ENCODE measurements around the gene CORIN.
"Not testable (repeated sequence)": the region's sequence is repeated elsewhere in the genome, so short reads cannot be mapped to it uniquely, and the experiment has no call there.

Gene CORIN

DNA sequence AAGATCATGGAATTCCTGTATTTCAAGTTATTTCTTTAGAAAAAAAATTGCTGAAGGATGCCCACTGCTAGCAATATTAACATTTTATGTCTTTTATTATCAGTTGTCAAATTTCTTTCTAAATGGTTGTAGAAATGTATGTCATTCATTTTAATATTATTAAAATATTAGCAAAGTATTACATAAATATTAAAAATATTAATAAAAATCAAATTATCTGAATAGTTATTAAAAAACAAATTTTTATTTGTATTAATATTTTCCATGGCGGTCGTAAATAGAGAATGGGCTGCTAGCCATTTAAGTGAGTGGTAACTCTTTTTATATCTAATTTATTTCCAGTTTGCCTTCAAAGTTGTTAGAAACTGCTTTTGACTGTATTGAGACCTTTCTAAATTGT lies 280.6 kb downstream of the CORIN start:
- peaks cover 5% of the 10 kb centered on the region for H3K36me3 ChIP-seq
- no peak overlapping the region for H3K27ac ChIP-seq
- H3K4me1 ChIP-seq (ENCODE audit: control insufficient read depth in 1 of 2, insufficient read depth in 1 of 2, low read depth in 1 of 2, low read length in 1 of 2), result no peaks in the 10 kb centered on the region
- no peaks in the 10 kb centered on the region for H3K27me3 ChIP-seq
- TF ChIP-seq, protein P1, sequence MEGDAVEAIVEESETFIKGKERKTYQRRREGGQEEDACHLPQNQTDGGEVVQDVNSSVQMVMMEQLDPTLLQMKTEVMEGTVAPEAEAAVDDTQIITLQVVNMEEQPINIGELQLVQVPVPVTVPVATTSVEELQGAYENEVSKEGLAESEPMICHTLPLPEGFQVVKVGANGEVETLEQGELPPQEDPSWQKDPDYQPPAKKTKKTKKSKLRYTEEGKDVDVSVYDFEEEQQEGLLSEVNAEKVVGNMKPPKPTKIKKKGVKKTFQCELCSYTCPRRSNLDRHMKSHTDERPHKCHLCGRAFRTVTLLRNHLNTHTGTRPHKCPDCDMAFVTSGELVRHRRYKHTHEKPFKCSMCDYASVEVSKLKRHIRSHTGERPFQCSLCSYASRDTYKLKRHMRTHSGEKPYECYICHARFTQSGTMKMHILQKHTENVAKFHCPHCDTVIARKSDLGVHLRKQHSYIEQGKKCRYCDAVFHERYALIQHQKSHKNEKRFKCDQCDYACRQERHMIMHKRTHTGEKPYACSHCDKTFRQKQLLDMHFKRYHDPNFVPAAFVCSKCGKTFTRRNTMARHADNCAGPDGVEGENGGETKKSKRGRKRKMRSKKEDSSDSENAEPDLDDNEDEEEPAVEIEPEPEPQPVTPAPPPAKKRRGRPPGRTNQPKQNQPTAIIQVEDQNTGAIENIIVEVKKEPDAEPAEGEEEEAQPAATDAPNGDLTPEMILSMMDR (IDR thresholded peaks at IDR 0.05), result no peak
- H3K9me3 ChIP-seq, result no peaks in the 10 kb centered on the region
- H3K4me3 ChIP-seq (ENCODE audit: low read depth in 1 of 2, low read length in 1 of 2), result no peak overlapping the region

DNA sequence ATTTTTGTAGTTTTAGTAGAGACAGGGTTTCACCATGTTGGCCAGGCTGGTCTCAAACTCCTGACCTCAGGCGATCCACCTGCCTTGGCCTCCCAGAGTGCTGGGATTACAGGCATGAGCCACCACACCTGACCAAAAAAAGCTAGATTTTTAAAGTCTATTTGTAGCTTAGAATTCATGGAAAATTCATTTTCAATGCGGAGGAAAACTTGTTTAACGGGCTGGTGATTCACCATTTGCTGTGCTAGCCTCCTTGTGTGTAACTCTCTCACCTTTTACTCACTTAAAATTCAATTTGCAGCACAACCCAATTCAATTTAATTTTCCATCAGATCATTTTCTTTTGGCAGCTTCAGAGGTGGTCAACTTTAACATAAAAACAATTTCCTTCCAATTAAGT lies 281.9 kb downstream of the CORIN start:
- H3K36me3 ChIP-seq; H3K4me3 ChIP-seq (ENCODE audit: low read depth in 1 of 2, low read length in 1 of 2); H3K4me1 ChIP-seq (ENCODE audit: control insufficient read depth in 1 of 2, insufficient read depth in 1 of 2, low read depth in 1 of 2, low read length in 1 of 2); H3K9me3 ChIP-seq; H3K27ac ChIP-seq; H3K27me3 ChIP-seq: not testable (repeated sequence)

DNA sequence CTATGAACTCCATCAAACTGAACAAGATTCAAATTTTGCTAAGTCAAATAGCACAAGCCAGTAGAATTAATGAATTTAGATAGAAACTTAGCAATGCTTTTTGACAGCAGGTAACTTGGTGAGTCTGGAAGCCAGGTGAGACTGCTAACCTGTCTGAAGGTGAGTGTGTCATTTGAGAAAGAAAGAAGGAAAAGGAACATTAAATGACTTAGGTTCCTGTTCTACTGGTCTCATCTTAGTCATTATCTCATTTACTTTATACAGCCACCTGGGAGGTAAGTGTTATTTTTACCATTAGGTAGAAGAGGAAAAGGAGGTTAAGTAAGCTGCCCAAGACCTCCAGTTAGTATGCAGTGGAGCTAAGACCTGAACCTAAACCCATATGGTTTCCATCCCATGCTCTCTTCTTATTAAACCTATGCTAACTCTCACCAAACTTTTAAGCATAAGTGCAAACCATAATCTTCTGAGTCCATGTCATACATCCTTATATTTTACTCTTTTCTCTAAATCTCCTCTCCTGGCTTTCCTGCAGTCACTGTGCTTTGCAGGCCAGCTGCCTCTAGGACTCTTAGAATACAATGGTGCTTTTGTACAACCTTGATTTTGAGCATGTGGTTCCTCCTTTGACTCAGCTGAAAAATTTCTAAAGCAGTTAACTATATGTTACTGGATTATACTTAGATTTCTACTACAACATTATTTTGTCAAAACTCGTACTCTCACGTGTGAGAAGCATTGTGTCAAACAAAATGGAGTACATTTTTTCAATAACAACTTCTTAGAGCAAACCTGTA lies 284.3 kb downstream of the CORIN start:
- Histone ChIP-seq H3K4me1 (ENCODE audit: control insufficient read depth in 1 of 2, insufficient read depth in 1 of 2, low read depth in 1 of 2, low read length in 1 of 2) (no peaks in the 10 kb centered on the region), H3K36me3 (peaks cover 5% of the 10 kb centered on the region), H3K27ac (no peak overlapping the region)

DNA sequence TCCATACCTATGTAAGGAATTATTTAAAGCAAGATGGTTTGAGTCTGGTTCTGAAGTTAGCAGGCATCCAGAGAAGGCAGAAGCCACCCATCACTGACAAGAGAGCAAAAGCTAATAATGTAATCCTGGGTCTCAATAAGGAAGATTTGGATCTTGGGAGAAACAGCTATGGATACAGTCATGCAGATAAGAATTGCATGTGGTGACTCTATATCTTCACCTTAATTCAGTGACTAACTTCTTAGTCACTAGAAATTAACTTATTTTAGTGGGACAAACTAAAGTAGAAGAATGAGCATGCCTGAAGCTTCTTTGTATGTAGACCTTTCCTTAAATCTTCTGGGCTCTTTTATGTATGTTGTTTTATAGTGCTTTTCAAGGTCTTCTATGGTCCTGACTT lies 286.2 kb downstream of the CORIN start:
- TF ChIP-seq, protein P1 (IDR thresholded peaks at IDR 0.05), result no peak
- Histone ChIP-seq H3K9me3 (no peaks in the 10 kb centered on the region), H3K4me1 (ENCODE audit: control insufficient read depth in 1 of 2, insufficient read depth in 1 of 2, low read depth in 1 of 2, low read length in 1 of 2) (no peaks in the 10 kb centered on the region), H3K36me3 (no peaks in the 10 kb centered on the region), H3K4me3 (ENCODE audit: low read depth in 1 of 2, low read length in 1 of 2) (no peak overlapping the region), H3K27ac (no peak overlapping the region), H3K27me3 (no peaks in the 10 kb centered on the region)

More for the DNA sequence above, 284.3 kb downstream of the CORIN start:
- TF ChIP-seq, protein P1 (IDR thresholded peaks at IDR 0.05), result no peak
- Histone ChIP-seq H3K4me3 (ENCODE audit: low read depth in 1 of 2, low read length in 1 of 2) (no peak overlapping the region), H3K27me3 (no peaks in the 10 kb centered on the region), H3K9me3 (no peaks in the 10 kb centered on the region)

DNA sequence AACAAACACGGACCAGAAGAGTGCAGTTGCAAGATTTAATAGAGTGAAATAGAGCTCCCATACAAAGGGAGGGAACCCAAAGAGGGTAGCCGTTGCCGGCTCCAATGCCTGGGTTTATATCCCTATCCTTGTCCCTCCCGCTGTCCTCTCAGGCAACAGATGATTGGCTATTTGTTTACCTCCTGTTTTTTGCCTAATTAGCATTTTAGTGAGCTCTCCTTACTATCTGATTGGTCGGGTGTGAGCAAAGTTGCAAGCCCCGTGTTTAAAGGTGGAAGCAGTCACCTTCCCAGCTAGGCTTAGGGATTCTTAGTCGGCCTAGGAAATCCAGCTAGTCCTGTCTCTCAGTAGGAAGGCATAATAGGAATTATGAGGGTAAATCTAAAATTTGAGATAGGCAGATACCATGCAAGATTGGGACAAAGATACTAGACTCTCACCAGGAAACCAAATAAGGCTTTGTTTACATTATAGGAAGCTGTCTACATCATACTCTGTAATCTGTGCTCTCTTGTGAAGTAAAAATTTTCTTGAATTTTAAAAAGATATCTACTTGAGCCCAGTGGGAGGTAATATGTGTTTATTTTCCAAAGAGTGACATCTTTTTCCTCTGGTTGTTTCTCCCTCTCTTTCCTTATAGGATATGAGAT lies 286.8 kb downstream of the CORIN start:
- Histone ChIP-seq H3K36me3 (no peaks in the 10 kb centered on the region), H3K27ac (no peak overlapping the region), H3K9me3 (no peaks in the 10 kb centered on the region), H3K4me3 (ENCODE audit: low read depth in 1 of 2, low read length in 1 of 2) (no peak overlapping the region), H3K4me1 (ENCODE audit: control insufficient read depth in 1 of 2, insufficient read depth in 1 of 2, low read depth in 1 of 2, low read length in 1 of 2) (no peaks in the 10 kb centered on the region), H3K27me3 (no peaks in the 10 kb centered on the region)
- TF ChIP-seq, protein P1 (IDR thresholded peaks at IDR 0.05), result no peak

DNA sequence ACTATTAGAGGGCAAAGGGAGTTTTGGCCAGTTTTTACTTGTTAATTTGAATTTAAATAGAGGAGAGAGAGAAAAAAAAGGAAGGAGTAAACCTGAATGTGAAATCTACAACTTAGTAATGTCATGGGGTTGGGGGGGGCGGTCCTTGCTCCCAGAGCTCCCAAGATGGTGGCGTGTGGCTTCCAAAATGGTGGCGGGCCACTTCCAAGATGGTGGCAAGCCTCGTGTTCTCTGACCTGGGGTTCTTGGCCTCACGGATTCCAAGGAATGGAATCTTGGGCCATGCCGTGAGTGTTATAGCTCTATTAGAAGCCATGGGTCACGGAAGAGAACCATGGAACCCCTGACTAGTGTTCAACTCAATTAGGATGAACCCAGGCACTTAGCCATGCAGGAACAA lies 287.5 kb downstream of the CORIN start:
- not testable (repeated sequence) for H3K4me3 ChIP-seq (ENCODE audit: low read depth in 1 of 2, low read length in 1 of 2); H3K4me1 ChIP-seq (ENCODE audit: control insufficient read depth in 1 of 2, insufficient read depth in 1 of 2, low read depth in 1 of 2, low read length in 1 of 2); H3K27me3 ChIP-seq; H3K27ac ChIP-seq; H3K9me3 ChIP-seq; H3K36me3 ChIP-seq
